WTC11 (cell line): ENCODE results near the gene MFNG. TPM values are rescaled to one million over a fixed set of nuclear protein-coding genes. Genes with fewer than 3 reads are reported as not detected.
A peak's percentile ranks its signal among the peaks of the same experiment; 100 is the strongest.

ENCODE experiments used
- ATAC-seq: fragments of 200-7000 bp; cut with Tn5 transposase; 2 replicates; pipeline ENCODE4 v1.10.0; 2021; ENCODE audit warnings: mild to moderate bottlenecking, moderate library complexity
- CTCF ChIA-PET: fragments of 300-600 bp; sonication (Branson Sonifier 250); formaldehyde crosslinking; loops from one replicate; lab custom pipeline; 2021; ENCODE audit warnings: antibody characterized with exemption; lab: Charles Lee
- POLR2A ChIA-PET: fragments of 350-600 bp; sonication (Branson Sonifier 250); formaldehyde crosslinking; loops from one replicate; lab custom pipeline; 2021; ENCODE audit warnings: antibody characterized with exemption; lab: Charles Lee
- DNase-seq: peaks from one replicate; pipeline ENCODE4 v3.0.0; 2021; ENCODE audit warnings: low spot score
- H3K27ac Mint-ChIP-seq: 2 replicates; pipeline ENCODE4 v1.8.0; 2021; ENCODE audit warnings: mixed read lengths
- H3K27me3 Mint-ChIP-seq: 2 replicates; pipeline ENCODE4 v1.8.0; 2021; ENCODE audit warnings: low read depth, mild to moderate bottlenecking, moderate library complexity, mixed read lengths
- H3K36me3 Mint-ChIP-seq: 2 replicates; pipeline ENCODE4 v1.8.0; 2021; ENCODE audit warnings: mixed read lengths
- H3K4me1 Mint-ChIP-seq: 2 replicates; pipeline ENCODE4 v1.8.0; 2022; ENCODE audit warnings: mixed read lengths
- H3K4me3 Mint-ChIP-seq: 2 replicates; pipeline ENCODE4 v1.8.0; 2021; ENCODE audit warnings: mild to moderate bottlenecking, moderate library complexity, mixed read lengths
- H3K9me3 Mint-ChIP-seq: 2 replicates; pipeline ENCODE4 v1.8.0; 2021; ENCODE audit warnings: mixed read lengths
- CREB1 ChIP-seq: sonication (generic); formaldehyde crosslinking; IDR thresholded peaks from 2 replicates; pipeline ENCODE4 v1.8.0; 2023; ENCODE audit warnings: mild to moderate bottlenecking, missing genetic modification reagents
- E2F4 ChIP-seq: sonication (generic); formaldehyde crosslinking; IDR thresholded peaks from 2 replicates; pipeline ENCODE4 v1.8.1; 2022; ENCODE audit warnings: low read depth, mild to moderate bottlenecking, moderate library complexity, missing genetic modification reagents, borderline replicate concordance
- ESRRA ChIP-seq: sonication (generic); formaldehyde crosslinking; IDR thresholded peaks from 2 replicates; pipeline ENCODE4 v1.8.1; 2022; ENCODE audit warnings: mild to moderate bottlenecking, missing genetic modification reagents, borderline replicate concordance
- FOXP1 ChIP-seq: sonication (generic); formaldehyde crosslinking; IDR thresholded peaks from 2 replicates; pipeline ENCODE4 v1.8.0; 2022; ENCODE audit warnings: missing genetic modification reagents, mild to moderate bottlenecking, moderate library complexity, borderline replicate concordance
- GABPB1 ChIP-seq: sonication (generic); formaldehyde crosslinking; IDR thresholded peaks from 2 replicates; pipeline ENCODE4 v1.8.1; 2023; ENCODE audit warnings: mild to moderate bottlenecking, missing genetic modification reagents
- GTF2I ChIP-seq: fragments of 250-450 bp; sonication (Bioruptor Pico); conservative IDR thresholded peaks from 2 replicates; pipeline ENCODE4 v1.4.0; 2021; ENCODE audit warnings: mild to moderate bottlenecking
- JUN ChIP-seq: sonication (generic); formaldehyde crosslinking; IDR thresholded peaks from 2 replicates; pipeline ENCODE4 v1.8.0; 2023; ENCODE audit warnings: mild to moderate bottlenecking, missing genetic modification reagents
- NFYB ChIP-seq: sonication (generic); formaldehyde crosslinking; conservative IDR thresholded peaks from 2 replicates; pipeline ENCODE4 v1.8.0; 2022; ENCODE audit warnings: low read depth, missing genetic modification reagents
- OVOL2 ChIP-seq: fragments of 250-450 bp; sonication (Bioruptor Pico); IDR thresholded peaks from 2 replicates; pipeline ENCODE4 v1.9.0; 2021; ENCODE audit warnings: mild to moderate bottlenecking, borderline replicate concordance
- PRRX2 ChIP-seq: fragments of 250-450 bp; sonication (Bioruptor Pico); IDR thresholded peaks from 2 replicates; pipeline ENCODE4 v1.8.0; 2021; ENCODE audit warnings: mild to moderate bottlenecking
- RELA ChIP-seq: sonication (generic); formaldehyde crosslinking; IDR thresholded peaks from 2 replicates; pipeline ENCODE4 v1.8.1; 2022; ENCODE audit warnings: missing genetic modification reagents, mild to moderate bottlenecking, borderline replicate concordance
- SMAD4 ChIP-seq: sonication (generic); formaldehyde crosslinking; IDR thresholded peaks from 2 replicates; pipeline ENCODE4 v1.8.0; 2022; ENCODE audit warnings: mild to moderate bottlenecking, missing genetic modification reagents
- STAT6 ChIP-seq: sonication (generic); formaldehyde crosslinking; conservative IDR thresholded peaks from 2 replicates; pipeline ENCODE4 v1.8.1; 2023; ENCODE audit warnings: mild to moderate bottlenecking, low read depth, missing genetic modification reagents, moderate library complexity
- ZNF317 ChIP-seq: sonication (generic); formaldehyde crosslinking; IDR thresholded peaks from 2 replicates; pipeline ENCODE4 v1.8.1; 2023; ENCODE audit warnings: low read depth, mild to moderate bottlenecking, moderate library complexity, missing genetic modification reagents, borderline replicate concordance
- total RNA-seq: library from RNA; stranded (reverse); gene quantifications from 3 replicates; pipeline ENCODE4 v1.2.3, GENCODE V29; 2021
- TF ChIP-seq, protein P1 (sequence below): sonication (generic); formaldehyde crosslinking; IDR thresholded peaks from 2 replicates; pipeline ENCODE4 v1.8.1; 2023; ENCODE audit warnings: mild to moderate bottlenecking, missing genetic modification reagents, moderate library complexity
- TF ChIP-seq, protein P2 (sequence below): sonication (generic); formaldehyde crosslinking; IDR thresholded peaks from 2 replicates; pipeline ENCODE4 v1.8.0; 2022; ENCODE audit warnings: mild to moderate bottlenecking, missing genetic modification reagents
- TF ChIP-seq, protein P3 (sequence below): sonication (generic); formaldehyde crosslinking; IDR thresholded peaks from 2 replicates; pipeline ENCODE4 v1.8.1; 2022; ENCODE audit warnings: missing genetic modification reagents, borderline replicate concordance
- TF ChIP-seq, protein P4 (sequence below): fragments of 250-450 bp; sonication (Bioruptor Pico); IDR thresholded peaks from 2 replicates; pipeline ENCODE4 v1.9.0; 2021; ENCODE audit warnings: mild to moderate bottlenecking
- TF ChIP-seq, protein P5 (sequence below): sonication (generic); formaldehyde crosslinking; IDR thresholded peaks from 2 replicates; pipeline ENCODE4 v1.8.0; 2023; ENCODE audit warnings: missing genetic modification reagents

Gene MFNG
- total RNA-seq, 1 experiment from 2014 or later = 3.2 TPM

DNA sequence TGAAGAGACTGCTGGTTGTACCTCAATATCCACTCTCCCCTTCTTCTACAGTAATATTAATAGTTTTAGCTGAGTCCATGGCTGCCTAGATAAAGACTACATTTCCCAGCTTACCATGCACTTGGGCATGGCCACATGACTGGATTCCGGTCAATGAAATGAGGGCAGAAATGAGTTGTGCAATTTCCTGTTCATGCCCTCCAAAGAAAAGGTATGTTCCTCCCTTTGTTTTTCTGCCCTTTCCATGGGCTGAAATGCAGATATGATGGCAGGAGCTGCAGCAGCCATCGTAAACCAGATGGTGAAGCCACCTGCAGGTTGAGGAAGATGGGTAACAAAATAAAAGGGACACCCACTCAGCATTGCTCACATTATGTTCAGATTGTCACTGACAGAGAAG lies 43.6 kb downstream of the MFNG start:
- CTCF ChIA-PET = interaction anchor here (0.5 to 1.4 kb wide), 3 partner anchors 9 to 632 kb away, joined by 3 to 9 read pairs (median 3); no protein-coding TSS in a partner anchor
- Mint-ChIP-seq H3K27me3 (peaks cover 11% of the 10 kb centered on the region), H3K9me3 (peaks cover 30% of the 10 kb centered on the region), H3K4me3 (no peak overlapping the region), H3K27ac (no peak overlapping the region), H3K4me1 (no peaks in the 10 kb centered on the region), H3K36me3 (peaks cover 6% of the 10 kb centered on the region)
- POLR2A ChIA-PET = interaction anchor here (0.9 kb wide), 1 partner anchor 339 kb away, joined by 3 read pairs; no protein-coding TSS in a partner anchor
- 0 out of 2 replicates have a peak, but pooled peaks have one; percentile 32 for ATAC-seq
- no peak for TF ChIP-seq NFYB (CRISPR knock-in tag)
- TF ChIP-seq, protein P1, sequence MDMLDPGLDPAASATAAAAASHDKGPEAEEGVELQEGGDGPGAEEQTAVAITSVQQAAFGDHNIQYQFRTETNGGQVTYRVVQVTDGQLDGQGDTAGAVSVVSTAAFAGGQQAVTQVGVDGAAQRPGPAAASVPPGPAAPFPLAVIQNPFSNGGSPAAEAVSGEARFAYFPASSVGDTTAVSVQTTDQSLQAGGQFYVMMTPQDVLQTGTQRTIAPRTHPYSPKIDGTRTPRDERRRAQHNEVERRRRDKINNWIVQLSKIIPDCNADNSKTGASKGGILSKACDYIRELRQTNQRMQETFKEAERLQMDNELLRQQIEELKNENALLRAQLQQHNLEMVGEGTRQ (CRISPR knock-in tag) = peak; percentile 91
- no peak for TF ChIP-seq GABPB1 (CRISPR knock-in tag)
- TF ChIP-seq FOXP1 (CRISPR knock-in tag) = no peak
- TF ChIP-seq GTF2I (CRISPR knock-in tag) = 0 out of 2 replicates have a peak, but pooled peaks have one; percentile 5
- TF ChIP-seq JUN = no peak
- TF ChIP-seq, protein P2, sequence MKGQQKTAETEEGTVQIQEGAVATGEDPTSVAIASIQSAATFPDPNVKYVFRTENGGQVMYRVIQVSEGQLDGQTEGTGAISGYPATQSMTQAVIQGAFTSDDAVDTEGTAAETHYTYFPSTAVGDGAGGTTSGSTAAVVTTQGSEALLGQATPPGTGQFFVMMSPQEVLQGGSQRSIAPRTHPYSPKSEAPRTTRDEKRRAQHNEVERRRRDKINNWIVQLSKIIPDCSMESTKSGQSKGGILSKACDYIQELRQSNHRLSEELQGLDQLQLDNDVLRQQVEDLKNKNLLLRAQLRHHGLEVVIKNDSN (CRISPR knock-in tag) = peak; percentile 88
- DNase-seq = no peak

DNA sequence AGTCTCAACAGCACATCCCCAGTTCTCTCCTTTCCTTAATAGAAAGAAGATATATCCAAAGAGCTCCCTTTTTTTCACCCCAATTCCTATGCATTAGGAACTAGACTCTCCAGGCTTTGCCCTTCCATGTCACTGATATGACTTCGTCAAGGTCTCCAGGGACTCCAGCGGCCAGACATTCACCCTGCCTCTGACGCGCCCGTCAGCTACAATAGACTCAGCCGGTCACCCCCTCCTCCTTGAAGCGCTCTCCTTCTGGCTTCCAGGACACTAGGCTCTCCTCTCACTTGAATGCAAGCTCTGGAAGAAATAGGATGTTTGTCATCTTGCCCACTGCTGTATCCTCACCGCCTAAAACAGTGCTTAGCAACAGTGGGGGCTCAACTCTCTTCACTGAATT lies 44.0 kb downstream of the MFNG start:
- H3K9me3 Mint-ChIP-seq = peaks cover 30% of the 10 kb centered on the region
- POLR2A ChIA-PET = interaction anchor here (0.9 kb wide), 1 partner anchor 339 kb away, joined by 3 read pairs; no protein-coding TSS in a partner anchor
- H3K27me3 Mint-ChIP-seq = peaks cover 11% of the 10 kb centered on the region
- peaks cover 6% of the 10 kb centered on the region for H3K36me3 Mint-ChIP-seq
- no peak overlapping the region for H3K4me3 Mint-ChIP-seq
- H3K27ac Mint-ChIP-seq = no peak overlapping the region
- DNase-seq = no peak
- CTCF ChIA-PET = interaction anchor here (1.2 to 1.4 kb wide), 2 partner anchors 8 to 14 kb away, joined by 3 to 9 read pairs; no protein-coding TSS in a partner anchor
- H3K4me1 Mint-ChIP-seq = no peaks in the 10 kb centered on the region
- TF ChIP-seq RELA (CRISPR knock-in tag) (no peak), E2F4 (CRISPR knock-in tag) (no peak)
- no peak for ATAC-seq

GRCh38 chr22:37440875-37441274 lies 45.3 kb downstream of the MFNG start:
- ATAC-seq = no peak
- DNase-seq = no peak
- H3K27me3 Mint-ChIP-seq = peaks cover 11% of the 10 kb centered on the region
- peaks cover 6% of the 10 kb centered on the region for H3K36me3 Mint-ChIP-seq
- TF ChIP-seq GTF2I (CRISPR knock-in tag) (no peak), PRRX2 (CRISPR knock-in tag) (no peak), ZNF317 (CRISPR knock-in tag) (no peak), OVOL2 (CRISPR knock-in tag) (no peak), ESRRA (CRISPR knock-in tag) (no peak), SMAD4 (no peak), CREB1 (CRISPR knock-in tag) (no peak), STAT6 (no peak)
- TF ChIP-seq, protein P3, sequence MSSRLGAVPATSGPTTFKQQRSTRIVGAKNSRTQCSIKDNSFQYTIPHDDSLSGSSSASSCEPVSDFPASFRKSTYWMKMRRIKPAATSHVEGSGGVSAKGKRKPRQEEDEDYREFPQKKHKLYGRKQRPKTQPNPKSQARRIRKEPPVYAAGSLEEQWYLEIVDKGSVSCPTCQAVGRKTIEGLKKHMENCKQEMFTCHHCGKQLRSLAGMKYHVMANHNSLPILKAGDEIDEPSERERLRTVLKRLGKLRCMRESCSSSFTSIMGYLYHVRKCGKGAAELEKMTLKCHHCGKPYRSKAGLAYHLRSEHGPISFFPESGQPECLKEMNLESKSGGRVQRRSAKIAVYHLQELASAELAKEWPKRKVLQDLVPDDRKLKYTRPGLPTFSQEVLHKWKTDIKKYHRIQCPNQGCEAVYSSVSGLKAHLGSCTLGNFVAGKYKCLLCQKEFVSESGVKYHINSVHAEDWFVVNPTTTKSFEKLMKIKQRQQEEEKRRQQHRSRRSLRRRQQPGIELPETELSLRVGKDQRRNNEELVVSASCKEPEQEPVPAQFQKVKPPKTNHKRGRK = no peak
- TF ChIP-seq, protein P4, sequence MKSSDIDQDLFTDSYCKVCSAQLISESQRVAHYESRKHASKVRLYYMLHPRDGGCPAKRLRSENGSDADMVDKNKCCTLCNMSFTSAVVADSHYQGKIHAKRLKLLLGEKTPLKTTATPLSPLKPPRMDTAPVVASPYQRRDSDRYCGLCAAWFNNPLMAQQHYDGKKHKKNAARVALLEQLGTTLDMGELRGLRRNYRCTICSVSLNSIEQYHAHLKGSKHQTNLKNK (CRISPR knock-in tag) = no peak
- TF ChIP-seq, protein P5, sequence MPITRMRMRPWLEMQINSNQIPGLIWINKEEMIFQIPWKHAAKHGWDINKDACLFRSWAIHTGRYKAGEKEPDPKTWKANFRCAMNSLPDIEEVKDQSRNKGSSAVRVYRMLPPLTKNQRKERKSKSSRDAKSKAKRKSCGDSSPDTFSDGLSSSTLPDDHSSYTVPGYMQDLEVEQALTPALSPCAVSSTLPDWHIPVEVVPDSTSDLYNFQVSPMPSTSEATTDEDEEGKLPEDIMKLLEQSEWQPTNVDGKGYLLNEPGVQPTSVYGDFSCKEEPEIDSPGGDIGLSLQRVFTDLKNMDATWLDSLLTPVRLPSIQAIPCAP (CRISPR knock-in tag) = no peak
- TF ChIP-seq, protein P1 (CRISPR knock-in tag) = no peak; the same call in 1 of the 2 replicates
- no peaks in the 10 kb centered on the region for H3K4me1 Mint-ChIP-seq
- no peak overlapping the region for H3K27ac Mint-ChIP-seq
- ChIA-PET POLR2A (no interaction called here), CTCF (interaction anchor here (0.7 to 1.6 kb wide), 3 partner anchors 12 to 124 kb away, joined by 3 to 4 read pairs (median 3); no protein-coding TSS in a partner anchor)
- no peak overlapping the region for H3K4me3 Mint-ChIP-seq
- peaks cover 30% of the 10 kb centered on the region for H3K9me3 Mint-ChIP-seq
